Activated CD4-positive, alpha-beta T cell treated with anti-CD3 and anti-CD28 coated beads for 36 hours (primary cell): ENCODE measurements around the gene HUWE1. TPM values are rescaled to one million over a fixed set of nuclear protein-coding genes. Genes with fewer than 3 reads are reported as not detected.
A peak's percentile ranks its signal among the peaks of the same experiment; 100 is the strongest.

Source experiments
- ATAC-seq: fragments of 200-7000 bp; cut with Tn5 transposase; one replicate; pipeline ENCODE4 v1.10.0; 2021; ENCODE audit warnings: mild to moderate bottlenecking, moderate library complexity
- CTCF ChIA-PET: fragments of 350-600 bp; sonication (Branson Sonifier 250); formaldehyde crosslinking; loops from one replicate; lab custom pipeline; 2021; ENCODE audit warnings: antibody characterized with exemption; lab: Charles Lee
- POLR2A ChIA-PET: fragments of 350-600 bp; sonication (Branson Sonifier 250); formaldehyde crosslinking; loops from one replicate; lab custom pipeline; 2021; ENCODE audit warnings: antibody characterized with exemption, inconsistent platforms; lab: Charles Lee
- DNase-seq: peaks from one replicate; pipeline ENCODE4 v3.0.0-alpha.2; 2020
- H3K27ac Mint-ChIP-seq: one replicate; pipeline ENCODE4 v1.8.0; 2021; ENCODE audit warnings: mixed read lengths
- H3K27me3 Mint-ChIP-seq: one replicate; pipeline ENCODE4 v1.8.0; 2021; ENCODE audit warnings: mixed read lengths
- H3K36me3 Mint-ChIP-seq: one replicate; pipeline ENCODE4 v1.8.0; 2021; ENCODE audit warnings: low read depth, mixed read lengths
- H3K4me1 Mint-ChIP-seq: one replicate; pipeline ENCODE4 v1.8.0; 2021; ENCODE audit warnings: mixed read lengths
- H3K4me3 Mint-ChIP-seq: one replicate; pipeline ENCODE4 v1.8.0; 2021; ENCODE audit warnings: mild to moderate bottlenecking, moderate library complexity, mixed read lengths
- H3K9me3 Mint-ChIP-seq: one replicate; pipeline ENCODE4 v1.8.0; 2021; ENCODE audit warnings: low read depth, mixed read lengths
- intact Hi-C, 2 experiments: fragments of 100-400 bp; cut with DNase I in 1 of 2; cut with micrococcal nuclease in 1 of 2; formaldehyde crosslinking; loops; one replicate each; pipeline versions ENCODE4 v1.14.2 to v1.15.1; 2022 to 2024; cut with DNase I, micrococcal nuclease
- total RNA-seq, 2 experiments: library from RNA; stranded (reverse); gene quantifications; one replicate each; pipeline ENCODE4 v1.2.3, GENCODE V29; 2021

HUWE1 gene
- total RNA-seq, 2 experiments from 2014 or later = 513 to 554 TPM

- DNase-seq (no peak), ATAC-seq (no peak)
- intact Hi-C loops = loop anchor here in 1 of 2 experiments (10.0 kb wide), 1 partner anchor 179 kb away; no protein-coding TSS in a partner anchor
- Mint-ChIP-seq H3K27ac (no peak overlapping the region), H3K27me3 (no peaks in the 10 kb centered on the region), H3K9me3 (no peaks in the 10 kb centered on the region), H3K4me1 (no peaks in the 10 kb centered on the region), H3K4me3 (no peak overlapping the region), H3K36me3 (peaks cover 58% of the 10 kb centered on the region)
- POLR2A ChIA-PET = no interaction called here
- CTCF ChIA-PET = no interaction called here
Measured at GRCh38 chrX:53583571-53583970, 102.9 kb downstream of the HUWE1 start.

- POLR2A ChIA-PET = interaction anchor here (0.6 kb wide), 1 partner anchor 163 kb away, joined by 3 read pairs; no protein-coding TSS in a partner anchor
Measured at GRCh38 chrX:53580742-53581504, 105.6 kb downstream of the HUWE1 start.

GRCh38 chrX:53571494-53571893 lies 115.0 kb downstream of the HUWE1 start:
- Mint-ChIP-seq H3K27ac (no peak overlapping the region), H3K36me3 (peaks cover 54% of the 10 kb centered on the region), H3K4me3 (no peak overlapping the region), H3K27me3 (no peaks in the 10 kb centered on the region), H3K4me1 (no peaks in the 10 kb centered on the region), H3K9me3 (no peaks in the 10 kb centered on the region)
- no peak for ATAC-seq
- POLR2A ChIA-PET = no interaction called here
- CTCF ChIA-PET = no interaction called here
- no peak for DNase-seq
- intact Hi-C loops = loop anchor here in 1 of 2 experiments (5.0 kb wide), 1 partner anchor 41 kb away; no protein-coding TSS in a partner anchor

More at GRCh38 chrX:53580742-53581504, 105.6 kb downstream of the HUWE1 start:
- Mint-ChIP-seq H3K4me3 (no peak overlapping the region), H3K4me1 (no peaks in the 10 kb centered on the region), H3K9me3 (no peaks in the 10 kb centered on the region), H3K27me3 (no peaks in the 10 kb centered on the region), H3K36me3 (peaks cover 51% of the 10 kb centered on the region), H3K27ac (no peak overlapping the region)
- no peak for ATAC-seq
- CTCF ChIA-PET = no interaction called here
- no peak for DNase-seq
- intact Hi-C loops = loop anchor here in 1 of 2 experiments (10.0 kb wide), 1 partner anchor 176 kb away; no protein-coding TSS in a partner anchor

GRCh38 chrX:53563324-53563723 lies 123.2 kb downstream of the HUWE1 start:
- Mint-ChIP-seq H3K27ac (no peak overlapping the region), H3K4me1 (no peaks in the 10 kb centered on the region), H3K27me3 (no peaks in the 10 kb centered on the region), H3K9me3 (no peaks in the 10 kb centered on the region), H3K4me3 (no peak overlapping the region), H3K36me3 (peaks cover 82% of the 10 kb centered on the region)
- ChIA-PET CTCF (interaction anchor here (0.6 kb wide), 1 partner anchor 373 kb away, joined by 3 read pairs; no protein-coding TSS in a partner anchor), POLR2A (interaction anchor here (0.6 kb wide), 1 partner anchor 52 kb away, joined by 3 read pairs; no protein-coding TSS in a partner anchor)
- intact Hi-C loops = no loop called here
- ATAC-seq = peak; percentile 55
- peak; percentile 12 for DNase-seq

GRCh38 chrX:53561912-53562311 lies 124.6 kb downstream of the HUWE1 start:
- Mint-ChIP-seq H3K27me3 (no peaks in the 10 kb centered on the region), H3K27ac (no peak overlapping the region), H3K4me3 (no peak overlapping the region), H3K4me1 (no peaks in the 10 kb centered on the region), H3K9me3 (no peaks in the 10 kb centered on the region), H3K36me3 (peaks cover 82% of the 10 kb centered on the region)
- no peak for DNase-seq
- ChIA-PET POLR2A (no interaction called here), CTCF (no interaction called here)
- no peak for ATAC-seq
- intact Hi-C loops = no loop called here

- H3K36me3 Mint-ChIP-seq = peaks cover 80% of the 10 kb centered on the region
- H3K27ac Mint-ChIP-seq = no peak overlapping the region
- no peak overlapping the region for H3K4me3 Mint-ChIP-seq
- H3K9me3 Mint-ChIP-seq = no peaks in the 10 kb centered on the region
- POLR2A ChIA-PET = no interaction called here
- CTCF ChIA-PET = no interaction called here
- H3K4me1 Mint-ChIP-seq = no peaks in the 10 kb centered on the region
- intact Hi-C loops = no loop called here
- no peak for DNase-seq
- H3K27me3 Mint-ChIP-seq = no peaks in the 10 kb centered on the region
- no peak for ATAC-seq
Measured at GRCh38 chrX:53558646-53559045, 127.9 kb downstream of the HUWE1 start.

GRCh38 chrX:53556868-53557267 lies 129.7 kb downstream of the HUWE1 start:
- intact Hi-C loops = no loop called here
- Mint-ChIP-seq H3K27ac (peak overlapping the region; percentile 47), H3K36me3 (peaks cover 73% of the 10 kb centered on the region)

GRCh38 chrX:53550756-53551463 lies 135.6 kb downstream of the HUWE1 start:
- no peak overlapping the region for H3K27ac Mint-ChIP-seq
- no peak for ATAC-seq
- intact Hi-C loops = loop anchor here in 1 of 2 experiments (5.0 kb wide), 1 partner anchor 61 kb away; no protein-coding TSS in a partner anchor

More at GRCh38 chrX:53556868-53557267, 129.7 kb downstream of the HUWE1 start:
- ChIA-PET CTCF (interaction anchor here (0.7 kb wide), 1 partner anchor 124 kb away, joined by 3 read pairs; no protein-coding TSS in a partner anchor), POLR2A (no interaction called here)
- Mint-ChIP-seq H3K27me3 (no peaks in the 10 kb centered on the region), H3K4me3 (no peak overlapping the region), H3K4me1 (no peaks in the 10 kb centered on the region), H3K9me3 (no peaks in the 10 kb centered on the region)
- DNase-seq = no peak
- peak; percentile 29 for ATAC-seq

GRCh38 chrX:53547668-53548067 lies 138.9 kb downstream of the HUWE1 start:
- Mint-ChIP-seq H3K9me3 (no peaks in the 10 kb centered on the region), H3K27me3 (no peaks in the 10 kb centered on the region), H3K27ac (peak overlapping the region; percentile 70), H3K36me3 (peaks cover 71% of the 10 kb centered on the region), H3K4me3 (no peak overlapping the region), H3K4me1 (no peaks in the 10 kb centered on the region)
- ATAC-seq = no peak
- ChIA-PET POLR2A (no interaction called here), CTCF (no interaction called here)
- intact Hi-C loops = no loop called here
- no peak for DNase-seq

More at GRCh38 chrX:53550756-53551463, 135.6 kb downstream of the HUWE1 start:
- no peaks in the 10 kb centered on the region for H3K27me3 Mint-ChIP-seq
- no peak for DNase-seq
- POLR2A ChIA-PET = no interaction called here
- peaks cover 70% of the 10 kb centered on the region for H3K36me3 Mint-ChIP-seq
- H3K9me3 Mint-ChIP-seq = no peaks in the 10 kb centered on the region
- CTCF ChIA-PET = interaction anchor here (1.0 kb wide), 1 partner anchor 16 kb away, joined by 3 read pairs; no protein-coding TSS in a partner anchor
- H3K4me3 Mint-ChIP-seq = no peak overlapping the region
- no peaks in the 10 kb centered on the region for H3K4me1 Mint-ChIP-seq

- Mint-ChIP-seq H3K4me3 (no peak overlapping the region), H3K4me1 (no peaks in the 10 kb centered on the region), H3K27me3 (no peaks in the 10 kb centered on the region), H3K27ac (no peak overlapping the region), H3K9me3 (no peaks in the 10 kb centered on the region), H3K36me3 (peaks cover 73% of the 10 kb centered on the region)
- ATAC-seq (no peak), DNase-seq (no peak)
- intact Hi-C loops = no loop called here
- CTCF ChIA-PET = no interaction called here
- POLR2A ChIA-PET = no interaction called here
Measured at GRCh38 chrX:53544936-53545335, 141.6 kb downstream of the HUWE1 start.

GRCh38 chrX:53538781-53539180 lies 147.7 kb downstream of the HUWE1 start:
- ATAC-seq (no peak), DNase-seq (no peak)
- ChIA-PET CTCF (no interaction called here), POLR2A (no interaction called here)
- Mint-ChIP-seq H3K4me1 (no peaks in the 10 kb centered on the region), H3K27me3 (no peaks in the 10 kb centered on the region), H3K36me3 (peaks cover 71% of the 10 kb centered on the region), H3K27ac (no peak overlapping the region), H3K4me3 (no peak overlapping the region), H3K9me3 (no peaks in the 10 kb centered on the region)
- intact Hi-C loops = no loop called here
